GM18519 (cell line): Measurements from ENCODE around the gene ST6GALNAC2.
A peak's percentile ranks its signal among the peaks of the same experiment; 100 is the strongest.
"Not testable (repeated sequence)": the region's sequence is repeated elsewhere in the genome, so short reads cannot be mapped to it uniquely, and the experiment has no call there.

Experiments
- ATAC-seq: cut with Tn5 transposase; IDR thresholded peaks from one replicate; pipeline ENCODE4 v1.9.1; 2021; ENCODE audit warnings: mild to moderate bottlenecking, moderate library complexity; ENCODE audit not compliant: unreplicated experiment, low FRiP score

ST6GALNAC2 gene

GRCh38 chr17:76530811-76531485 lies 54.7 kb downstream of the ST6GALNAC2 start:
- ATAC-seq = no peak

GRCh38 chr17:76530095-76530723 lies 55.5 kb downstream of the ST6GALNAC2 start:
- ATAC-seq = no peak

- no peak for ATAC-seq
These were observed 56.2 kb downstream of the ST6GALNAC2 start for GRCh38 chr17:76529224-76530094.

- ATAC-seq = no peak
These were observed 57.0 kb downstream of the ST6GALNAC2 start for GRCh38 chr17:76528528-76529223.

- ATAC-seq = no peak
These were observed 57.5 kb downstream of the ST6GALNAC2 start for GRCh38 chr17:76528156-76528527.

GRCh38 chr17:76527430-76528111 lies 58.1 kb downstream of the ST6GALNAC2 start:
- no peak for ATAC-seq

- ATAC-seq = not testable (repeated sequence)
These were observed 58.6 kb downstream of the ST6GALNAC2 start for GRCh38 chr17:76527016-76527415.

GRCh38 chr17:76525513-76525833 lies 60.2 kb downstream of the ST6GALNAC2 start:
- not testable (repeated sequence) for ATAC-seq

- no peak for ATAC-seq
These were observed 60.8 kb downstream of the ST6GALNAC2 start for GRCh38 chr17:76524598-76525512.

GRCh38 chr17:76523084-76524037 lies 62.3 kb downstream of the ST6GALNAC2 start:
- ATAC-seq = peak; percentile 58

- not testable (repeated sequence) for ATAC-seq
These were observed 64.0 kb downstream of the ST6GALNAC2 start for GRCh38 chr17:76521683-76522082.

GRCh38 chr17:76521262-76521661 lies 64.4 kb downstream of the ST6GALNAC2 start:
- ATAC-seq = no peak

- no peak for ATAC-seq
These were observed 66.4 kb downstream of the ST6GALNAC2 start for GRCh38 chr17:76519048-76519966.

GRCh38 chr17:76517638-76518038 lies 68.0 kb downstream of the ST6GALNAC2 start:
- no peak for ATAC-seq
